ENCODE results near the gene SV2C. TPM values are rescaled to one million over a fixed set of nuclear protein-coding genes. Genes with fewer than 3 reads are reported as not detected.

Gene SV2C
- total and polyA plus RNA-seq, 2 of the 13 experiments (the other 11 are each of a cell fraction or from before 2014, with no cell fraction given) = not detected

- no peak for TF ChIP-seq ZNF609 (CRISPR knock-in tag; IDR thresholded peaks at IDR 0.05; ENCODE audit: borderline replicate concordance)
These were observed 197.3 kb downstream of the SV2C start (continued) for GRCh38 chr5:76280494-76280893.

DNA sequence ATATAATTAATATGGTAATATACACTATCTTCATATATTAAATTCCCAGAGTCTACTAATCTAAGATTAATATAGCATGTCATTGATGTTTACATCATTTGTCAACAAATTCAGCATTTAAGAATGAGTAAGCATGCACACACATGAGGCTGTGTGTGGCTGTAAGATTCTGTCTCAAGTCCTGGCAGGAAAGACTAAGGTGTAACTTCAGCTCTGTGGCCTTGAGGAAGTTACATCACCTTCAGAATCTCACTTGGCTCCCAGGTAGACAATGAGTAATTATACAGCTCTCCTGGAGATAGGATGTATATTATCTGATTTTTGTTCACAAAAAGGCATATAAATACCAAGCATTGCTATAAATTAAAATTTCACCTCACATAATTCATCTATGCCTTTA lies 200.5 kb downstream of the SV2C start:
- BruUV-seq (replicated peaks) = no TSS peak
- H4K20me1 ChIP-seq (ENCODE audit: insufficient read depth, low read length) = no peaks in the 10 kb centered on the region
- H3K9me3 ChIP-seq (ENCODE audit: low read length) = no peaks in the 10 kb centered on the region
- H3K4me1 ChIP-seq (ENCODE audit: insufficient read depth, low read length) = no peaks in the 10 kb centered on the region
- DNase-seq (ENCODE audit: low spot score) (no peak), ATAC-seq (no peak), FAIRE-seq (no peak)
- H2AFZ ChIP-seq (ENCODE audit: low read length) = no peak overlapping the region
- H3K36me3 ChIP-seq (replicated peaks in 1 of 2; ENCODE audit: control insufficient read depth in 1 of 2, insufficient read depth in 2 of 2, low read length in 2 of 2) = no peaks in the 10 kb centered on the region
- no peaks in the 10 kb centered on the region for H3K79me2 ChIP-seq (ENCODE audit: insufficient read depth, low read length)
- CTCF ChIA-PET (ENCODE audit: low intra/inter-chr PET ratio, low total read pairs) = no interaction called here
- in situ Hi-C loops (cut with HindIII; ENCODE audit: extremely low pct_ligation_motif_present, low pct_unique_long_range_greater_than_20kb) (no loop called here), intact Hi-C loops (cut with micrococcal nuclease; ENCODE audit: unreplicated experiment) (no loop called here)
- no peak overlapping the region for H3K4me3 ChIP-seq (replicated peaks in 1 of 3; ENCODE audit: insufficient read depth in 1 of 3, low read depth in 2 of 3, low read length in 3 of 3)
- H3K4me2 ChIP-seq (ENCODE audit: low read depth, low read length) = no peak overlapping the region
- no peak overlapping the region for H3K9ac ChIP-seq (ENCODE audit: insufficient read depth, low read depth, low read length)
- peaks cover 2 to 15% of the 10 kb centered on the region in 2 experiments; a peak in 3 of 5 replicates for H3K27me3 ChIP-seq (ENCODE audit: control insufficient read depth in 1 of 2, insufficient read depth in 2 of 2, low read length in 2 of 2)
- no peak overlapping the region for H3K27ac ChIP-seq (ENCODE audit: extremely low read length, insufficient read depth, low read length)
- POLR2A ChIA-PET = no interaction called here
- TF ChIP-seq FOXO4 (CRISPR knock-in tag; conservative IDR thresholded peaks at IDR 0.05) (no peak), KLF13 (CRISPR knock-in tag; IDR thresholded peaks at IDR 0.05) (no peak), ZNF496 (CRISPR knock-in tag; IDR thresholded peaks at IDR 0.05; ENCODE audit: insufficient replicate concordance) (no peak), ZNF609 (CRISPR knock-in tag; IDR thresholded peaks at IDR 0.05; ENCODE audit: borderline replicate concordance) (no peak), RNF219 (CRISPR knock-in tag; IDR thresholded peaks at IDR 0.05) (no peak), SETDB1 (CRISPR knock-in tag; IDR thresholded peaks at IDR 0.05; ENCODE audit: borderline replicate concordance) (no peak), HMG20A (CRISPR knock-in tag; IDR thresholded peaks at IDR 0.05; ENCODE audit: borderline replicate concordance) (no peak), ZNF343 (CRISPR knock-in tag; IDR thresholded peaks at IDR 0.05) (no peak), ZNF562 (CRISPR knock-in tag; IDR thresholded peaks at IDR 0.05; ENCODE audit: borderline replicate concordance) (no peak)
